Keratinocyte (primary cell): ENCODE measurements around the gene ZEB1. TPM values are rescaled to one million over a fixed set of nuclear protein-coding genes. Genes with fewer than 3 reads are reported as not detected.

ENCODE experiments used
- DNase-seq: peaks from one replicate; pipeline ENCODE4 v3.0.0-alpha.2; 2011; ENCODE audit warnings: low read depth, missing footprints, low spot score
- FAIRE-seq: peaks from 2 replicates; lab custom pipeline; 2011; peaks lifted over from hg19 to GRCh38; lab: Jason Lieb, UNC
- H2AFZ ChIP-seq: 2 replicates; pipeline ENCODE4 v1.6.0; 2012; ENCODE audit warnings: low read length, control low read depth, inconsistent platforms; ENCODE audit not compliant: control insufficient read depth
- H3K27ac ChIP-seq: 2 replicates; pipeline ENCODE4 v1.5.1; 2011; ENCODE audit warnings: low read length; ENCODE audit not compliant: control insufficient read depth, insufficient read depth
- H3K27me3 ChIP-seq: 3 replicates; pipeline ENCODE4 v1.6.0; 2011; ENCODE audit warnings: low read length; ENCODE audit not compliant: control insufficient read depth, insufficient read depth; ENCODE audit errors: extremely low read depth
- H3K36me3 ChIP-seq, 2 experiments: 2 replicates in 1 of 2; 3 replicates in 1 of 2; pipeline ENCODE4 v1.5.1; 2011; ENCODE audit warnings: low read length in 2 of 2, mild to moderate bottlenecking in 1 of 2; ENCODE audit not compliant: control insufficient read depth in 2 of 2, insufficient read depth in 2 of 2; ENCODE audit errors: extremely low read depth in 1 of 2
- H3K4me1 ChIP-seq: 3 replicates; pipeline ENCODE4 v1.5.1; 2011; ENCODE audit warnings: low read length; ENCODE audit not compliant: control insufficient read depth, insufficient read depth; ENCODE audit errors: extremely low read depth
- H3K4me2 ChIP-seq: 3 replicates; pipeline ENCODE4 v1.6.0; 2011; ENCODE audit warnings: low read depth, low read length; ENCODE audit not compliant: control insufficient read depth, insufficient read depth; ENCODE audit errors: extremely low read depth
- H3K4me3 ChIP-seq, 3 experiments: fragments of 200-600 bp in 1 of 3; sonication (generic) in 1 of 3; 2 replicates in 2 of 3; 3 replicates in 1 of 3; pipeline ENCODE4 v1.5.1; 2011 to 2016; ENCODE audit warnings: low read length in 3 of 3, mild to moderate bottlenecking in 3 of 3, control low read depth in 2 of 3, inconsistent platforms in 1 of 3, low read depth in 1 of 3, mixed read lengths in 1 of 3, mixed run types in 1 of 3, moderate library complexity in 1 of 3; ENCODE audit not compliant: control insufficient read depth in 2 of 3, insufficient read depth in 2 of 3; ENCODE audit errors: extremely low read depth in 1 of 3
- H3K79me2 ChIP-seq: 2 replicates; pipeline ENCODE4 v1.6.0; 2012; ENCODE audit warnings: low read length; ENCODE audit not compliant: control insufficient read depth, insufficient read depth
- H3K9ac ChIP-seq: 3 replicates; pipeline ENCODE4 v1.6.0; 2011; ENCODE audit warnings: low read length; ENCODE audit not compliant: control insufficient read depth, insufficient read depth; ENCODE audit errors: extremely low read depth
- H3K9me1 ChIP-seq: 3 replicates; pipeline ENCODE4 v1.6.0; 2011; ENCODE audit warnings: low read length; ENCODE audit not compliant: control insufficient read depth, insufficient read depth; ENCODE audit errors: extremely low read depth
- H3K9me3 ChIP-seq: 2 replicates; pipeline ENCODE4 v1.5.1; 2012; ENCODE audit warnings: low read depth, low read length; ENCODE audit not compliant: control insufficient read depth
- H4K20me1 ChIP-seq: 3 replicates; pipeline ENCODE4 v1.6.0; 2011; ENCODE audit warnings: low read length; ENCODE audit not compliant: control insufficient read depth, insufficient read depth; ENCODE audit errors: extremely low read depth
- EZH2 ChIP-seq: IDR thresholded peaks from one replicate; pipeline ENCODE4 v1.6.1; 2012; ENCODE audit warnings: inconsistent platforms, mild to moderate bottlenecking, low read length, moderate library complexity
- dilution Hi-C: fragments of 300-500 bp; cut with MboI; formaldehyde crosslinking; loops from one replicate; pipeline ENCODE4 v1.7.0; 2020; ENCODE audit warnings: low sequenced_read_pairs; ENCODE audit not compliant: extremely low pct_ligation_motif_present
- polyA plus RNA-seq, 5 experiments: library from polyadenylated mRNA; depleted of rRNA in 3 of 5; stranded (reverse) in 3 of 5; stranded (forward) in 1 of 5; unstranded in 1 of 5; fragments of >200 nt; gene quantifications; 1 replicate in 1 of 5; 2 replicates in 3 of 5; 3 replicates in 1 of 5; pipeline versions ENCODE4 v1.2.1 to v1.2.3, GENCODE V29; 2011 to 2012; ENCODE audit warnings: missing spikeins in 2 of 5, low read depth in 1 of 5, low replicate concordance in 1 of 5
- TF ChIP-seq, protein P1 (sequence below), 3 experiments: IDR thresholded peaks in 1 of 3; conservative IDR thresholded peaks in 1 of 3; optimal IDR thresholded peaks in 1 of 3; 2 replicates in 2 of 3; 3 replicates in 1 of 3; pipeline versions ENCODE3 to v1.5.1; 2011; ENCODE audit warnings: low read length in 3 of 3, mild to moderate bottlenecking in 3 of 3, moderate library complexity in 2 of 3, control low read depth in 1 of 3, inconsistent platforms in 1 of 3; ENCODE audit not compliant: insufficient read depth in 2 of 3; ENCODE audit errors: extremely low read depth in 1 of 3

Gene ZEB1
- polyA plus RNA-seq, 1 donor (not counting 4 experiments of a cell fraction or from before 2014, with no cell fraction given), result 0.96 TPM

DNA sequence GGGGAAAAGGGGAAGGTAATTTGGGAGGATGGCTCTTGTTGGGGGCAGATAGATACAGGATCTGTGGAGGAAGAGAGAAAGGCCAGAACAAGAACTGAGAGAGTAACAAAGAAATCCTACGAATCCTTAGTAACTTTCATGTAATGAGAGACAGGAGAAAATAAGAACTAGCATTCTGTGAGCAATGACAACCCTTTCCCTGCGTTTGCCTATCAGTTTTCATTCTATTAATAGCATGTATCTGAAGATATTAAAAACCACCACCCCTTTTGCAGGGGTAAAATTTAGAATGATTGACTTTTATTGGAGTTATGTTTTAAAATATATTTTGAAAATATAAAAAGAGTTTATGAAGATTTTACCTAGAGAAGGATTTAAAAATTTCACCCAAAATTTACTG is 132.8 kb downstream of the ZEB1 start:
- H3K9me1 ChIP-seq, result no peaks in the 10 kb centered on the region

DNA sequence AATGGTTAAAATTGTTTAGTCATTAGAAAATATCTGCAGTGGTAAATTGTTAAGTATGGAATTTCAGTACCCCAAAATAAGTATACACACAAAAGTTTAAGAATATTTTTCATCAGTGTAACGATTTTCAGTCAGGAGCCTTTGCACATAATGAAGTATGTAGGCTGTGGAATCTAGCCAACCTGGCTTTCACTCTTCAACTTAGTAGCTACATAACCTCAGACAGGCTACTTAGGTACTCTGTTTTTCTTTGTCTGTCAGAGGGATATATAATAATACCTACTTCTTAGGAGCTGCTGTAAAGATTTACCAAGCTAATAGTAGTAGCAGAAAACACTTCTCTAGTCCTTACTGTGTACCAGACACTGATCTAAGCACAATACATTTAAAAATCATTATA is 137.5 kb downstream of the ZEB1 start:
- Histone ChIP-seq H4K20me1 (no peaks in the 10 kb centered on the region), H3K9ac (no peak overlapping the region)
- no peak for TF ChIP-seq EZH2
- TF ChIP-seq, protein P1, sequence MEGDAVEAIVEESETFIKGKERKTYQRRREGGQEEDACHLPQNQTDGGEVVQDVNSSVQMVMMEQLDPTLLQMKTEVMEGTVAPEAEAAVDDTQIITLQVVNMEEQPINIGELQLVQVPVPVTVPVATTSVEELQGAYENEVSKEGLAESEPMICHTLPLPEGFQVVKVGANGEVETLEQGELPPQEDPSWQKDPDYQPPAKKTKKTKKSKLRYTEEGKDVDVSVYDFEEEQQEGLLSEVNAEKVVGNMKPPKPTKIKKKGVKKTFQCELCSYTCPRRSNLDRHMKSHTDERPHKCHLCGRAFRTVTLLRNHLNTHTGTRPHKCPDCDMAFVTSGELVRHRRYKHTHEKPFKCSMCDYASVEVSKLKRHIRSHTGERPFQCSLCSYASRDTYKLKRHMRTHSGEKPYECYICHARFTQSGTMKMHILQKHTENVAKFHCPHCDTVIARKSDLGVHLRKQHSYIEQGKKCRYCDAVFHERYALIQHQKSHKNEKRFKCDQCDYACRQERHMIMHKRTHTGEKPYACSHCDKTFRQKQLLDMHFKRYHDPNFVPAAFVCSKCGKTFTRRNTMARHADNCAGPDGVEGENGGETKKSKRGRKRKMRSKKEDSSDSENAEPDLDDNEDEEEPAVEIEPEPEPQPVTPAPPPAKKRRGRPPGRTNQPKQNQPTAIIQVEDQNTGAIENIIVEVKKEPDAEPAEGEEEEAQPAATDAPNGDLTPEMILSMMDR (optimal IDR thresholded peaks at IDR 0.05 in 1 of 3, IDR thresholded peaks at IDR 0.05 in 1 of 3, conservative IDR thresholded peaks at IDR 0.05 in 1 of 3; ENCODE audit: extremely low read depth in 1 of 3, insufficient read depth in 2 of 3, low read length in 3 of 3), result no peak

More for the DNA sequence above, 132.8 kb downstream of the ZEB1 start:
- H2AFZ ChIP-seq, result no peak overlapping the region
- no peaks in the 10 kb centered on the region for H3K27me3 ChIP-seq
- TF ChIP-seq, protein P1 (optimal IDR thresholded peaks at IDR 0.05 in 1 of 3, IDR thresholded peaks at IDR 0.05 in 1 of 3, conservative IDR thresholded peaks at IDR 0.05 in 1 of 3; ENCODE audit: extremely low read depth in 1 of 3, insufficient read depth in 2 of 3, low read length in 3 of 3), result no peak
- no peak for TF ChIP-seq EZH2
- H3K4me2 ChIP-seq, result no peak overlapping the region
- no peaks in the 10 kb centered on the region for H3K4me1 ChIP-seq
- no peaks in the 10 kb centered on the region for H3K79me2 ChIP-seq
- no peaks in the 10 kb centered on the region for H4K20me1 ChIP-seq
- H3K4me3 ChIP-seq, result no peak overlapping the region
- H3K36me3 ChIP-seq, result no peaks in the 10 kb centered on the region
- no peak overlapping the region for H3K27ac ChIP-seq
- H3K9ac ChIP-seq, result no peak overlapping the region
- H3K9me3 ChIP-seq, result no peaks in the 10 kb centered on the region
- dilution Hi-C loops, result no loop called here
- DNase-seq, result no peak
- no peak for FAIRE-seq

More for the DNA sequence above, 137.5 kb downstream of the ZEB1 start:
- no peaks in the 10 kb centered on the region for H3K36me3 ChIP-seq
- no peaks in the 10 kb centered on the region for H3K27me3 ChIP-seq
- no peaks in the 10 kb centered on the region for H3K9me3 ChIP-seq
- no peak overlapping the region for H3K27ac ChIP-seq
- H3K4me3 ChIP-seq, result no peak overlapping the region
- no peaks in the 10 kb centered on the region for H3K79me2 ChIP-seq
- no peaks in the 10 kb centered on the region for H3K4me1 ChIP-seq
- H2AFZ ChIP-seq, result no peak overlapping the region
- H3K4me2 ChIP-seq, result no peak overlapping the region
- DNase-seq (no peak), FAIRE-seq (no peak)
- dilution Hi-C loops, result no loop called here
- no peaks in the 10 kb centered on the region for H3K9me1 ChIP-seq
